Sigmoid colon (tissue), 7 donors: ENCODE measurements around the gene DGAT2L6. TPM values are rescaled to one million over a fixed set of nuclear protein-coding genes. Genes with fewer than 3 reads are reported as not detected.

Source experiments
- DNase-seq: peaks from one replicate; pipeline ENCODE4 v3.0.0-alpha.2; 2019
- H3K27ac ChIP-seq, 4 donors: fragments of 200-600 bp; sonication (generic); one replicate each; pipeline ENCODE4 v1.5.1; 2016 to 2019; ENCODE audit warnings: mild to moderate bottlenecking in 1 of 4
- H3K27me3 ChIP-seq, 3 donors: fragments of 200-600 bp; sonication (generic); one replicate each; pipeline ENCODE4 v1.5.1; 2019; ENCODE audit warnings: mild to moderate bottlenecking in 1 of 3
- H3K36me3 ChIP-seq, 4 donors: fragments of 200-600 bp; sonication (generic); one replicate each; pipeline ENCODE4 v1.5.1; 2016 to 2019
- H3K4me1 ChIP-seq, 4 donors: fragments of 200-600 bp; sonication (generic); one replicate each; pipeline ENCODE4 v1.5.1; 2017 to 2019
- H3K4me3 ChIP-seq, 4 donors: fragments of 200-600 bp; sonication (generic); one replicate each; pipeline ENCODE4 v1.5.1; 2017 to 2019; ENCODE audit warnings: mild to moderate bottlenecking in 2 of 4, moderate library complexity in 1 of 4
- H3K9me3 ChIP-seq, 4 donors: fragments of 200-600 bp in 3 of 4; sonication (generic) in 3 of 4; one replicate each; pipeline versions ENCODE4 v1.5.1 to v1.6.1; 2013 to 2019
- EP300 ChIP-seq, 4 donors: sonication (generic); formaldehyde crosslinking; IDR thresholded peaks; one replicate each; pipeline ENCODE4 v1.6.1; 2017; ENCODE audit warnings: antibody characterized with exemption in 4 of 4
- POLR2A ChIP-seq, 2 donors: fragments of 450-650 bp; IDR thresholded peaks; one replicate each; pipeline ENCODE4 v1.6.1; 2016; ENCODE audit warnings: antibody characterized with exemption in 2 of 2, mild to moderate bottlenecking in 2 of 2, moderate library complexity in 2 of 2
- POLR2AphosphoS5 ChIP-seq, 4 donors: sonication (generic); formaldehyde crosslinking; IDR thresholded peaks; one replicate each; pipeline ENCODE4 v1.6.1; 2017; ENCODE audit warnings: antibody characterized with exemption in 4 of 4
- WGBS, 2 donors: extraction: QIAGEN DNeasy Blood & Tissue Kit; methylation state at CpG; one replicate each; pipeline ENCODE4 v1.1.7; 2013; 5-methylcytosine and 5-hydroxymethylcytosine counted together
- intact Hi-C: fragments of 100-400 bp; cut with DNase I; formaldehyde crosslinking; loops from one replicate; pipeline ENCODE4 v1.15.1; 2023
- polyA plus RNA-seq, 3 donors: library from polyadenylated mRNA; stranded (reverse); fragments of 200-250 nt; gene quantifications; one replicate each; pipeline ENCODE4 v1.2.3, GENCODE V29; 2013
- total RNA-seq, 4 donors: library from RNA; depleted of rRNA; stranded (reverse); fragments of >200 nt; gene quantifications; one replicate each; pipeline ENCODE4 v1.1.0, GENCODE V29; 2016
- TF ChIP-seq, protein P1 (sequence below), 4 experiments: fragments of 450-650 bp in 3 of 4; fragments of 200-600 bp in 1 of 4; IDR thresholded peaks; one replicate each; pipeline ENCODE4 v1.5.1; 2016 to 2019; ENCODE audit warnings: antibody characterized with exemption in 4 of 4, mild to moderate bottlenecking in 3 of 4, moderate library complexity in 2 of 4
- donor health status: healthy with polysubstance abuse.
- donor health status: Bipolar disorder and iron deficiency.
- donor health status: healthy.

DGAT2L6 gene, protein sequence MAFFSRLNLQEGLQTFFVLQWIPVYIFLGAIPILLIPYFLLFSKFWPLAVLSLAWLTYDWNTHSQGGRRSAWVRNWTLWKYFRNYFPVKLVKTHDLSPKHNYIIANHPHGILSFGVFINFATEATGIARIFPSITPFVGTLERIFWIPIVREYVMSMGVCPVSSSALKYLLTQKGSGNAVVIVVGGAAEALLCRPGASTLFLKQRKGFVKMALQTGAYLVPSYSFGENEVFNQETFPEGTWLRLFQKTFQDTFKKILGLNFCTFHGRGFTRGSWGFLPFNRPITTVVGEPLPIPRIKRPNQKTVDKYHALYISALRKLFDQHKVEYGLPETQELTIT
- not detected for total RNA-seq
- not detected for polyA plus RNA-seq

DNA sequence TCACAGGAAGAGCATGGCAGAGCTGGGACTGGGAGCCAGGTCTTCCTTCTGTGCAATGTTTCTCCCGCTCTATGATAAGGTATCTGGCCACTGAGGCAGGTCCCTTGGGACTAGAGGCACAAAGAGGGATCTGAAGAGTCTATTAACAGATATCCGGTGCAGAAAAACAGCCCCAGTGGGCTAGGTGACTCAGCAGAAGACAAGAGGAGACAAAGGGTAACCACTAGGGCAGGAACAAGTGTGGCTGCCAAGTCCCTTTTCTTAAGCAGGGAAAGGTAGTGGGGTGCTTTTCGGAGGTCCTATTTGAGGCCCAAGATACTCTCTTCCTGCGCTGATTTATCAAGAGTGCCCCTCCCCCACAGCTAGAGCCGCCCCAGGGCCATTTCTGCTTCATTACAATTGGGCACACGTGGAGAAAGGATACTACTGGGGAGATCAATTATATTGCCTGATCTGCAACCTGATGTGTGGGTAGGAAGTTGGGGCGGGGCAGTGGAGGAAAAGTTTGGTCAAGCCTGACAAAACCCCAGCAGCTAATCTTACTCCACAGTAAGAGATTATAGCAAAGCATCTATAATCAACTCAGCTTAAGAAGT lies at the start of gene DGAT2L6:
TSS of gene DGAT2L6 (plus strand) at position 546 of the 596 bp plus-strand sequence. CDS start 100 bp downstream, outside the sequence.
- Histone ChIP-seq H3K27ac (no peak within 1 kb of the TSS), H3K4me1 (no peaks in the 10 kb centered on the region), H3K9me3 (no peaks in the 10 kb centered on the region), H3K4me3 (no peak within 1 kb of the TSS), H3K36me3 (no peaks in the 10 kb centered on the region), H3K27me3 (no peaks in the 10 kb centered on the region)
- intact Hi-C loops, result no loop called here
- TF ChIP-seq EP300 (IDR thresholded peaks at IDR 0.05) (no peak), POLR2A (IDR thresholded peaks at IDR 0.05) (no peak), POLR2AphosphoS5 (IDR thresholded peaks at IDR 0.05) (no peak)
- TF ChIP-seq, protein P1, sequence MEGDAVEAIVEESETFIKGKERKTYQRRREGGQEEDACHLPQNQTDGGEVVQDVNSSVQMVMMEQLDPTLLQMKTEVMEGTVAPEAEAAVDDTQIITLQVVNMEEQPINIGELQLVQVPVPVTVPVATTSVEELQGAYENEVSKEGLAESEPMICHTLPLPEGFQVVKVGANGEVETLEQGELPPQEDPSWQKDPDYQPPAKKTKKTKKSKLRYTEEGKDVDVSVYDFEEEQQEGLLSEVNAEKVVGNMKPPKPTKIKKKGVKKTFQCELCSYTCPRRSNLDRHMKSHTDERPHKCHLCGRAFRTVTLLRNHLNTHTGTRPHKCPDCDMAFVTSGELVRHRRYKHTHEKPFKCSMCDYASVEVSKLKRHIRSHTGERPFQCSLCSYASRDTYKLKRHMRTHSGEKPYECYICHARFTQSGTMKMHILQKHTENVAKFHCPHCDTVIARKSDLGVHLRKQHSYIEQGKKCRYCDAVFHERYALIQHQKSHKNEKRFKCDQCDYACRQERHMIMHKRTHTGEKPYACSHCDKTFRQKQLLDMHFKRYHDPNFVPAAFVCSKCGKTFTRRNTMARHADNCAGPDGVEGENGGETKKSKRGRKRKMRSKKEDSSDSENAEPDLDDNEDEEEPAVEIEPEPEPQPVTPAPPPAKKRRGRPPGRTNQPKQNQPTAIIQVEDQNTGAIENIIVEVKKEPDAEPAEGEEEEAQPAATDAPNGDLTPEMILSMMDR (IDR thresholded peaks at IDR 0.05), result no peak
- WGBS, 2 donors, result 66 to 81% methylated on average over 7 of the region's 7 CpGs
- DNase-seq, result no peak

GRCh38 chrX:70128071-70128470 lies 49.2 kb upstream of the DGAT2L6 start:
- H3K4me3 ChIP-seq, result no peak overlapping the region
- H3K27ac ChIP-seq, result no peak overlapping the region
- 88 to 90% methylated on average over 9 of the region's 9 CpGs for WGBS, 2 donors
- no peak for DNase-seq
- intact Hi-C loops, result no loop called here
- peaks cover 0 to 6% (median 0%) of the 10 kb centered on the region in 4 donors for H3K4me1 ChIP-seq
- H3K36me3 ChIP-seq, result no peaks in the 10 kb centered on the region
- no peaks in the 10 kb centered on the region for H3K9me3 ChIP-seq
- TF ChIP-seq POLR2AphosphoS5 (IDR thresholded peaks at IDR 0.05), result no peak
- TF ChIP-seq EP300 (IDR thresholded peaks at IDR 0.05), result no peak
- TF ChIP-seq, protein P1 (IDR thresholded peaks at IDR 0.05), result no peak
- no peak for TF ChIP-seq POLR2A (IDR thresholded peaks at IDR 0.05)
- H3K27me3 ChIP-seq, result no peaks in the 10 kb centered on the region

DNA sequence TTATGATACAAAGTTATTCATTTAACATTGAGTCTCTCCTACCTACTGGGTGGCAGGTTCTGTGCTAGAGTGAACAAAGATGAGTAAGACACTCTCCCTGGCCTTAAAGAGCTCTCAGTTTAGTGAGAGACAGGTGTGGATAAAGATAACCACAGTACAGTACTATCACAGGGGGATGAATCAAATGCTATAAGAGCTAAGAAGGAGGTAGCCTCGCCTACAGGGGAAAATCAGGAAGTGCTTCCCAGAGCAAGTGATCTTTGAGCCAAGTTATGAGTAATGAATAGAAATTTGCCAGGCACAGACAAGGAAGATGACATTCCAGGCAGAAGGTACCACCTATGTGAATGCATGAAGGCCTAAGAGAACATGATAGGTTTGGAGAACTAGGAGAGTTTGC lies 47.5 kb upstream of the DGAT2L6 start:
- peaks cover 0 to 13% (median 6%) of the 10 kb centered on the region in 4 donors for H3K4me1 ChIP-seq
- WGBS, 2 donors, result 10 to 50% methylated on average over 1 of the region's 1 CpG
- intact Hi-C loops, result loop anchor here (5.0 to 10.0 kb wide), 3 partner anchors 155 to 513 kb away; partner anchors contain the start of genes EDA, PDZD11 and RAB41
- H3K27ac ChIP-seq, result no peak overlapping the region
- no peak for DNase-seq
- H3K9me3 ChIP-seq, result no peaks in the 10 kb centered on the region
- TF ChIP-seq EP300 (IDR thresholded peaks at IDR 0.05) (no peak), POLR2AphosphoS5 (IDR thresholded peaks at IDR 0.05) (no peak), POLR2A (IDR thresholded peaks at IDR 0.05) (no peak)
- TF ChIP-seq, protein P1 (IDR thresholded peaks at IDR 0.05), result no peak
- H3K27me3 ChIP-seq, result no peaks in the 10 kb centered on the region
- H3K4me3 ChIP-seq, result no peak overlapping the region
- H3K36me3 ChIP-seq, result no peaks in the 10 kb centered on the region

DNA sequence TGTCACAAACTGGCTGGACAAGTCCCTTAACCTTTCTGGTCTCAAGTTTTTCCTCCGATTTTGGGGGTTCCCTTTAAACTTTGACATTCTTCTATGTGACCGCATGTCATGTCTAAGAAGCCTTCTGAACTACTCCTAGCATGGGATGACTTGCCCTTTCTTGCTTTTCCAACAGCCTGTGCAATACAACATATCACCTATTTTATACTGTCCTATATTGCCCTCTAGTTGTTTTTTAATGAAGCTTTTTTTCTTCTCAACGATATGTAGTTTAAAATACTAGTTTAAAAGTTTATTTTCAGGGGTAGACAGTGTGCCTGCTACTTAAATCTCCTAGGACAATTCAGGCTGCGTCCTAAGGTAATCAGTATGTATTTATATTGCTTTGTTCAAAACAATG lies 45.1 kb upstream of the DGAT2L6 start:
- H3K27me3 ChIP-seq, result no peaks in the 10 kb centered on the region
- no peak overlapping the region for H3K4me3 ChIP-seq
- TF ChIP-seq POLR2A (IDR thresholded peaks at IDR 0.05) (no peak), EP300 (IDR thresholded peaks at IDR 0.05) (no peak)
- TF ChIP-seq, protein P1 (IDR thresholded peaks at IDR 0.05), result no peak
- H3K4me1 ChIP-seq, result peaks cover 0 to 21% (median 9%) of the 10 kb centered on the region in 4 donors
- no peak for DNase-seq
- no peaks in the 10 kb centered on the region for H3K9me3 ChIP-seq
- H3K27ac ChIP-seq, result peak overlapping the region in 1 of 4 donors; percentile 92
- H3K36me3 ChIP-seq, result no peaks in the 10 kb centered on the region
- intact Hi-C loops, result loop anchor here (5.0 to 10.0 kb wide), 3 partner anchors 153 to 515 kb away; partner anchors contain the start of genes EDA, PDZD11 and RAB41
- WGBS, 2 donors, result 22 to 45% methylated on average over 4 of the region's 4 CpGs
